ENCODE data around the gene PGM5. TPM values are rescaled to one million over a fixed set of nuclear protein-coding genes. Genes with fewer than 3 reads are reported as not detected.
"Not testable (repeated sequence)": the region's sequence is repeated elsewhere in the genome, so short reads cannot be mapped to it uniquely, and the experiment has no call there.

The PGM5 gene
- total RNA-seq: 0.07 and 0.26 TPM in 2 replicates

DNA sequence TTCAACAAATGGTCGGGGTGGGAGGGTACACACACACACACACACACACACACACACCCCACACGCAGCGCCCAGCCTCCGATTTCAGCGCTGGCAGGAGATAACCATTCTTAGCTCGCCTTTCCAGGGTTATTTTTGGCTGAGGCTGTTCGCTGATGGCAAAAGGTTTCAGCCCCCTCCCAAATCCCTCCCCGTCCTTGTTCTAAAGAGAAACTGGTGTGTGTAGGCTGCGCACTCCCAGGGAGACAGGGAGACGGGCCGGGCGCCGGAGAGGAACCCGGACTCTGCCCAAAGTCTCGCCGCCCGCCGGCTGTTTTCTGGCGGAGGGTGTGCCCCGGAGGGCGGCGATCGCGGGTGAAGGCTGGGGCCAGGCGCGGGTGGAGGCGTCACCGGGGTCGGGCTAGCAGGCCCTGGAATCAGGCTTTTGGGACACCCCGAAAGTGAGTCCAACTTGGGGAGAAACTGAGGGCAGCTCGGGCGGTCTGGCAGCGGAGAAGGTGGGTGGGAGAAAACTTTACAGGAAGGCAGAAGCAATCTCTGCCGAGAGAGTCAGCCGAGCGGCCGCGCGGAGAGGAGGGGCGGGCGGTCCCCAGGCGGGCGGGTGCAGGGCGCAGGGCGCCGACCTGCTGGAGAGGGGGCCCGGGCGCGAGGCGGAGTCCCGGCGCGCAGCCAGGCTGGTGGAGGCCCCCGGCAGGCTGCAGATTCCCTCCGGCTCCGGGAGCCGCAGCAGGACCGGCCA lies at the start of gene PGM5:
Gene PGM5 (plus strand): TSS at position 232 of the 739 bp plus-strand sequence. CDS start 517 bp downstream, outside the sequence.
- DNase-seq (ENCODE audit: low read depth, low spot score): not testable (repeated sequence)

- DNase-seq (ENCODE audit: low read depth, low spot score): not testable (repeated sequence)
Measured at GRCh38 chr9:68307127-68307526, 49.3 kb upstream of the PGM5 start.

GRCh38 chr9:68307654-68308053 lies 48.8 kb upstream of the PGM5 start:
- DNase-seq (ENCODE audit: low read depth, low spot score): not testable (repeated sequence)

DNA sequence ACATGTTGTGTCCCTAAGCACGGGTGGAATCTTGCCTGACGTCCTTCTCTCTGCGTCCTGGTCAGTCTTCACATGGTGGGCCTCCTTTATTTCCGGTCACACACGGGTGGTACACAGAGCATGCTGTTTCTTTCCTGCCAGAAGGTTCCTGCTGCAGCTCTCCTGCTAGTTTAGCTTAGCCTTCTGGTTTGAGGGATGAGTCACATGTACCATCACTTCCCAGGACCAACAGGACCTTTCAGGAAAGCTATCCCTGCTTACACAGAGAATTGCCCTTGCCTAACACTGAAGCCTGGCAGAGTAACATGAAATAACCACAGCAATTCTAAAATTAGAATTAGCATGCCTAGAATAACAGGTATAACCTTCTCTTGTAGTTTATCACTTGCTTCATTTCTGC lies 45.2 kb upstream of the PGM5 start:
- not testable (repeated sequence) for DNase-seq (ENCODE audit: low read depth, low spot score)

DNA sequence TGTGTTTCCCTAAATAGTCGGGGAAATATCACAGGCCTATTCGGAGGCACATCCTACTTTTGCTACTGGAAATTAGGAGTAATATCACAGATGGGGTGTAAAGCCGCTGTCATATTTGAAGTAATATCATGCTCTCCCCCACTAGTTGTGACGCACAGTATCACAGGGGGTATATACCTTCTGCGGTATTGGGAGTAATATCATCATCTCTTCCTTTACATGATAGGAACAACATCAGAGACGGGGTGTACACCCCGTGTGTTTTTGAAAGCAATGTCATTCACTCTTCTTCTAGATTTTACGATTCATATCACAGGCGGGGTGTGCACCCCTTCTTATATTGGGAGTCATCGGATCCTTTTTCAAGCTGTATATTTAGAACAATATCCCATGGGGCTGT lies 38.2 kb upstream of the PGM5 start:
- not testable (repeated sequence) for DNase-seq (ENCODE audit: low read depth, low spot score)

- not testable (repeated sequence) for DNase-seq (ENCODE audit: low read depth, low spot score)
Measured at GRCh38 chr9:68323749-68324148, 32.7 kb upstream of the PGM5 start.

DNA sequence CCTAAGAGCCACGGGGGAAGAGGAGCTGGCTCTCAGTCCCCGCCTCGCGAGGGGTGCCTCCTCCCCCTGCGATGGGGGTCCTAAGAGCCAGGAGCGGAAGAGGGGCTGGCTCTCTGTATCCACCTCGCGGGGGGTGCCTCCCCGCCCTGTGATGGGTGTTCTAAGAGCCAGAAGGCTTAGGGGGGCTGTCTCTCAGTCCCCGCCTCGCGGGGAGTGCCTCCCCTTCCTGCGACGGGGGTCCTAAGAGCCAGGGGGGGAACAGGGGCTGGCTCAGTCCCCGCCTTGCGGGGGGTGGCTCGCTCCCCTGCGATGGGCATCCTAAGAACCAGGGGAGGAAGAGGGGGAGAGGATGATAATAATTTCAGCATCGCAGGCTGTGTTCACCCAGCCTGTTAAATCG lies 31.9 kb upstream of the PGM5 start:
- DNase-seq (ENCODE audit: low read depth, low spot score): not testable (repeated sequence)

GRCh38 chr9:68329106-68329505 lies 27.3 kb upstream of the PGM5 start:
- DNase-seq (ENCODE audit: low read depth, low spot score): not testable (repeated sequence)

DNA sequence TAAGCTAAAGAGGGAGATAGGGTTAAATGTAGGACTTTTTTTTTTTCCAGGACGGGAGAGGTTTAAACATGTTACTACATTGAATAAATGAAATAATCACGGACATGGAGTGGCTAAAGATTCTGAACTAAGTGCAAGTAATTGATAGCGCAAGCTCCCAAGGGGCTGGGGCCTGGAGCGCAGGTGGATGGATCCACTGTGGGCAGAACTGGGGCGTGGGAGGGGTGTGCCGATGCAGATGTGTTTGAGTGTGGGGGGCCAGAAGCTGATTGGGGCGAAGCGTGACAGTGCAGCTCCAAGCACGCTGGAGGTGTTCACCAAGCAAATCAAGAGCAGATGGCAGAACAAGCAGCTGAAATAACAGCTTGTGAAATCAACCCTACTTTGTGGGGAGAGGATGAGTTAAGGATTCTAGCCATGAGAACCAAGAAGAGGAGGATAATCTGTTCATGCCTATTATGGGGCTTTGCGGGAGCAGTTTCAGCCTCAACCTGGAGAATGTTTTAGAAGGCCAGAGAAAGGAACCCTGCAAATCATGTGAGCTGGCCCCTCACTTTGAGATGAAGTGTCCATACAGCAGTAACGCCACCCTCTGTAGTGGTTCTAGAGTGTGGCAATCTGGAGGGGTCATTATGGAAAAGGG lies 25.8 kb upstream of the PGM5 start:
- DNase-seq (ENCODE audit: low read depth, low spot score): not testable (repeated sequence)

GRCh38 chr9:68332122-68332521 lies 24.3 kb upstream of the PGM5 start:
- not testable (repeated sequence) for DNase-seq (ENCODE audit: low read depth, low spot score)

DNA sequence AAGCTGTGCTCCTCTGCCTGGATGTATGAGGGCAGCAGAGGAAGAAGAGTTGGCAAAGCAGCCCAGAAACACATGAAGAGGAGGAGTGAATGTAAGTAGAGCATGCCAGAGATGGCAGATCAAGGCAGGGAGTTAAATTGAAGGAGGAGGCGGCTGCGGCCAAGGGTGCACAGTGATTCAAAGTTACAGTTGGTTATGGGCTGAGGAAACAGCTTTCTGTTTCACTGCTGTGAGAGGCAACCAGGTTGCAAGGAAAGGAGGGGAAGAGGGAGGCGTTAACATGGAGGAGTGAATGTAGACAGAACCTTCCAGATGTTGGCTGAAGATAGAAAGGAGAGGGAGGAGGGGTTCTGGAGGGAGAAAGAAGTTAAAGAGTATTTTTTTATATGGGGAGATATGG lies 20.5 kb upstream of the PGM5 start:
- DNase-seq (ENCODE audit: low read depth, low spot score): not testable (repeated sequence)

- not testable (repeated sequence) for DNase-seq (ENCODE audit: low read depth, low spot score)
Measured at GRCh38 chr9:68336639-68337339, 19.6 kb upstream of the PGM5 start.

GRCh38 chr9:68338000-68338399 lies 18.4 kb upstream of the PGM5 start:
- not testable (repeated sequence) for DNase-seq (ENCODE audit: low read depth, low spot score)

- DNase-seq (ENCODE audit: low read depth, low spot score): not testable (repeated sequence)
Measured at GRCh38 chr9:68342265-68343025, 14.0 kb upstream of the PGM5 start.

DNA sequence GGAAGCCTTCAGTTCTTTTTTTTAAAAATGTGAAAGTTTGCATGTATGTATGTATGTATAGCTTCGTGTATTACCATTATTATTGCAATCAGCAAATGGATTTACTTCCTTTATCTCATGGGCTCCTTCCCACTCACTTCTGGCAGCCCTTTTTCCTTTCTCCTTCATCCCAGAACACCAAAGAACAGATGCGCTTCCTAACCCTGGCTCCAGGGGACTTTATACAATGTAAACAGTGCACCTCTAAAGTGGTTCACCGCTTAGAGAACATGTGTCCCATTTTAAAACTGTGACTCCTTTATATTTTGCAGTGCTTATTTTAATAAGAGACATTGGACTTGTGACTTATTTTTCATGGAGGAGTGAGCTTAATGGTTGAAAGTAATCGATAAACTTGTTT lies 13.2 kb upstream of the PGM5 start:
- not testable (repeated sequence) for DNase-seq (ENCODE audit: low read depth, low spot score)

GRCh38 chr9:68343992-68344391 lies 12.4 kb upstream of the PGM5 start:
- not testable (repeated sequence) for DNase-seq (ENCODE audit: low read depth, low spot score)

GRCh38 chr9:68351689-68352088 lies 4.7 kb upstream of the PGM5 start:
- DNase-seq (ENCODE audit: low read depth, low spot score): not testable (repeated sequence)

GRCh38 chr9:68355993-68356379 lies 425 bp upstream of the PGM5 start:
- not testable (repeated sequence) for DNase-seq (ENCODE audit: low read depth, low spot score)

DNA sequence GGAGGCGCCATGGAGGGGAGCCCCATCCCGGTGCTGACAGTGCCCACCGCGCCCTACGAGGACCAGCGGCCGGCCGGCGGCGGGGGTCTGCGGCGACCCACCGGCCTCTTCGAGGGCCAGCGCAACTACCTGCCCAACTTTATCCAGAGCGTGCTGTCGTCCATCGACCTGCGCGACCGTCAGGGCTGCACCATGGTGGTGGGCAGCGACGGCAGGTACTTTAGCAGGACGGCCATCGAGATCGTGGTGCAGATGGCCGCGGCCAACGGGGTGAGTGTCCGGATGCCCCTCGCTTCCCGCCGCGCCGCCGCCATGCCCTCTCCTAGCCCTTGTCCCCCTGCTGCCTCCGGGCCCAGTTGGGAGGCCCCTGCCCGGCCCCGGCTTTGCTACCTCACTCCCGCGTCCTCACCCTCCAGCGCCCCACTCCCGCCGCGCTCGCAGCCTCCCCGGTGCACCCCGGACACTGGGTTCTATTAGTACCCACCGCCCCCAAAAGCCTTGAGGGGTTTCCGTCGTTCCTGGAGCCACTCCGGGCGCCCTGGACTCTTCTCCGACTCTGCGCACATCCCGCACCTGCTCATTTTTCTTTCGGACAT lies 806 bp downstream of the PGM5 start:
- not testable (repeated sequence) for DNase-seq (ENCODE audit: low read depth, low spot score)

DNA sequence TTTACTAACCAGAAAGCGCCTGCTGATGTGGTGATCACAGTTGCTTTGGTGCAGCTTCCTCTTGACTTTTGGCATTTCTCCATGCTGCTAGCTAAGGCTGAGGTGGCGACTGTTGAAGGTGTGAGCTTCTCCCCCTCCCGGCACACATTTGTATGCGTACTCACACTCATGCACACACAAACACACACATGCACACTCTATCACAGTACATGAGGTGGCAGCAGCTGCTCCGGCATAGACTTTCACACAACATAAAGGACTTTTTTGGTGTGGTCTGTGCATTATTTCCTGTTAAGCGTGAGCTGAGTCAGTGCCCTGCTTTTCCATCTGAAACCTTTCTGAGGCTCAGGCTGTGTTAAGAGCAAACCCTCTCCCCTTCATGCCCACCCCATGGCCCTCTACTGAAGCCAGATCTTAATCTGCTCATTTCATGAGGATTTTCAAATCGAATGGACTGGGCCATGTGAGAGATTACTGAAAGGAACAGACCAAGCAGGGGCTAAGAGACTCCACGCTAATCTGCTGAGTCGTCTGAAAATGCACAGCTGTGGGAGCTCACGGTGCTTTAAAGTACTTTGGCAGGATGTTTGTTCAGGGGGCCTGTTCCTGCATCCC lies 10.6 kb downstream of the PGM5 start:
- DNase-seq (ENCODE audit: low read depth, low spot score): not testable (repeated sequence)

All from pulmonary artery endothelial cell (primary cell).